DOHH2 (cell line): ENCODE results near the gene TPMT.

Source experiments
- H3F3A ChIP-seq: fragments of 200-600 bp; sonication (generic), shearing (Covaris generic); 2 replicates; pipeline ENCODE4 v1.6.0; 2016; ENCODE audit warnings: antibody characterized with exemption, mild to moderate bottlenecking; ENCODE audit not compliant: control insufficient read depth, insufficient read depth
- H3K27ac ChIP-seq: fragments of 200-600 bp; sonication (generic); 2 replicates; pipeline ENCODE4 v1.5.1; 2014; ENCODE audit warnings: low read depth, mild to moderate bottlenecking, low read length, moderate library complexity
- H3K27me3 ChIP-seq: fragments of 200-600 bp; sonication (generic); 2 replicates; pipeline ENCODE4 v1.6.1; 2014; ENCODE audit warnings: mild to moderate bottlenecking, low read length, mixed read lengths; ENCODE audit not compliant: control insufficient read depth
- H3K36me3 ChIP-seq: fragments of 200-600 bp; sonication (generic); 2 replicates; pipeline ENCODE4 v1.6.1; 2014; ENCODE audit warnings: mild to moderate bottlenecking, low read length, moderate library complexity, mixed read lengths; ENCODE audit not compliant: control insufficient read depth
- H3K4me1 ChIP-seq: fragments of 200-600 bp; sonication (generic); 2 replicates; pipeline ENCODE4 v1.6.1; 2014; ENCODE audit warnings: mild to moderate bottlenecking, low read length, mixed read lengths; ENCODE audit not compliant: control insufficient read depth
- H3K4me2 ChIP-seq: fragments of 200-600 bp; sonication (generic); 2 replicates; pipeline ENCODE4 v1.6.0; 2014; ENCODE audit warnings: mild to moderate bottlenecking, low read length, moderate library complexity
- H3K4me3 ChIP-seq: fragments of 200-600 bp; sonication (generic); 2 replicates; pipeline ENCODE4 v1.5.1; 2014; ENCODE audit warnings: mild to moderate bottlenecking, low read length, mixed read lengths
- H3K79me2 ChIP-seq: fragments of 200-600 bp; sonication (generic); 2 replicates; pipeline ENCODE4 v1.6.1; 2014; ENCODE audit warnings: mild to moderate bottlenecking, low read length, mixed read lengths; ENCODE audit not compliant: control insufficient read depth
- H3K9me2 ChIP-seq: fragments of 200-600 bp; sonication (generic); replicated peaks from 2 replicates; pipeline ENCODE4 v1.6.1; 2014; ENCODE audit warnings: mild to moderate bottlenecking, low read length, mixed read lengths; ENCODE audit not compliant: control insufficient read depth
- H3K9me3 ChIP-seq: fragments of 200-600 bp; sonication (generic); 2 replicates; pipeline ENCODE4 v1.6.1; 2014; ENCODE audit warnings: antibody characterized with exemption, low read length, mixed read lengths; ENCODE audit not compliant: control insufficient read depth, insufficient read depth
- H4K20me1 ChIP-seq: fragments of 200-600 bp; sonication (generic); 2 replicates; pipeline ENCODE4 v1.6.0; 2014; ENCODE audit warnings: low read depth, mild to moderate bottlenecking, antibody characterized with exemption, low read length, moderate library complexity; ENCODE audit not compliant: control insufficient read depth, insufficient read depth
- CTCF ChIP-seq: fragments of 200-600 bp; sonication (generic); IDR thresholded peaks from one replicate; pipeline ENCODE4 v1.5.1; 2014; ENCODE audit warnings: antibody characterized with exemption, mild to moderate bottlenecking, low read depth, low read length; ENCODE audit not compliant: poor library complexity, severe bottlenecking
- EZH2phosphoT487 ChIP-seq: fragments of 200-600 bp; sonication (generic); IDR thresholded peaks from 2 replicates; pipeline ENCODE4 v1.6.1; 2017; ENCODE audit warnings: borderline replicate concordance, mild to moderate bottlenecking, antibody characterized with exemption, low read length, moderate library complexity, mixed read lengths

TPMT gene

DNA sequence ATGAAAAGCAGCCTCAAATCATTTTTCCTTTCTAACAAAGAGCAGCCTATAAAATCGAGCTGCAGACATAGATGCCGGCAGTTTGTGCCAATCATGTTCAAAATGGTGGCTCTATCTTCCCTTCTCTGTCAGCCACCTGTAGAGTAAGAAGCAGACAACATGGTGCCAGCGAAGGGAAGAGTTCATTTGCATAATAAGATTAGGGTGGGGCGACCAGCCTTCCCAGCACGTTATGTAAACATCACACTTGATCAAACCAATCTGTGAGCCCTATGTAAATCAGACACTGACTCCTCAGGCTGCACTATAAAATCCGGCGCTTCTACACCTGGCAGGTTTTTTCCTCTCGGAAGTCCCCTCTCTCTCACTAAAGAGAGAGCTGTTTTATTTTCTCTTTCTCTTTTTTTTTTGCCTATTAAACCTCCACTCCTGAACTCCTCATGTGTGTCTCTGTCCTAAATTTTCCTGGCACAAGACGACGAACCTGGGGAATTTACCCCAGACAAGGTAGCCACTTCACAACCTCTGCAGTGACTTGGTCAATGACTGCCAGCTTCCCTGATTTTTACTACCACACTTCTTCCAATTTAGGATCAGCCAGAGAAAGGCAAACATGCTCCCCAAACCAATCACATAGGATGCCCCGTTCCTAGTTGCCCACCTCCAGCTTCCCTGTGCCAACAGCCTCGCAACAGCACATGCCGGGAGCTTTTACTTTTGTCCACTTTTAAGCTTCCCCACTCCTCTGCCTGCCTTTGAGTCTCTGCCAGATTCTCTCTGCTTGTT, 12.9 kb downstream of the TPMT start:
- Histone ChIP-seq H3K79me2 (no peaks in the 10 kb centered on the region), H4K20me1 (no peaks in the 10 kb centered on the region), H3K27me3 (no peaks in the 10 kb centered on the region), H3K9me3 (no peaks in the 10 kb centered on the region), H3K27ac (no peak overlapping the region), H3K4me3 (no peak overlapping the region), H3K4me2 (no peak overlapping the region), H3F3A (no peaks in the 10 kb centered on the region), H3K4me1 (no peaks in the 10 kb centered on the region), H3K36me3 (no peaks in the 10 kb centered on the region), H3K9me2 (no peaks in the 10 kb centered on the region)
- no peak for TF ChIP-seq EZH2phosphoT487
- no peak for TF ChIP-seq CTCF

- Histone ChIP-seq H3K9me2 (no peaks in the 10 kb centered on the region), H3K27ac (no peak overlapping the region), H3K36me3 (no peaks in the 10 kb centered on the region), H3K4me3 (no peak overlapping the region), H3K4me1 (no peaks in the 10 kb centered on the region), H3K79me2 (no peaks in the 10 kb centered on the region), H3K4me2 (no peak overlapping the region), H3K27me3 (no peaks in the 10 kb centered on the region), H3F3A (no peaks in the 10 kb centered on the region), H4K20me1 (no peaks in the 10 kb centered on the region), H3K9me3 (no peaks in the 10 kb centered on the region)
- TF ChIP-seq CTCF (no peak), EZH2phosphoT487 (no peak)
Measured at GRCh38 chr6:18139935-18140621, 14.8 kb downstream of the TPMT start.

- no peaks in the 10 kb centered on the region for H3K4me1 ChIP-seq
- no peaks in the 10 kb centered on the region for H3K27me3 ChIP-seq
- no peaks in the 10 kb centered on the region for H4K20me1 ChIP-seq
- H3K36me3 ChIP-seq = no peaks in the 10 kb centered on the region
- H3K79me2 ChIP-seq = no peaks in the 10 kb centered on the region
- H3K27ac ChIP-seq = no peak overlapping the region
- H3K9me2 ChIP-seq = no peaks in the 10 kb centered on the region
- TF ChIP-seq CTCF = no peak
- TF ChIP-seq EZH2phosphoT487 = no peak
- H3F3A ChIP-seq = no peaks in the 10 kb centered on the region
- no peaks in the 10 kb centered on the region for H3K9me3 ChIP-seq
- no peak overlapping the region for H3K4me2 ChIP-seq
- H3K4me3 ChIP-seq = no peak overlapping the region
Measured at GRCh38 chr6:18138906-18139305, 16.0 kb downstream of the TPMT start.
